HCT116 (cell line): Measurements from ENCODE around the gene SYNE1. TPM values are rescaled to one million over a fixed set of nuclear protein-coding genes. Genes with fewer than 3 reads are reported as not detected.

Source experiments
- ATAC-seq: fragments of 200-7000 bp; cut with Tn5 transposase; 2 replicates; pipeline ENCODE4 v1.9.1; 2020; ENCODE audit warnings: mild to moderate bottlenecking, moderate library complexity
- BruUV-seq: library from RNA; stranded (reverse); fragments of 400-500 nt; replicated peaks from 2 replicates; lab custom pipeline; 2021; lab: Mats Ljungman, UMichigan
- CTCF ChIA-PET: fragments of 300-600 bp; sonication (Branson Sonifier 250); formaldehyde crosslinking; loops from one replicate; lab custom pipeline; 2021; ENCODE audit warnings: antibody characterized with exemption; lab: Charles Lee
- POLR2A ChIA-PET: fragments of 300-600, 350-600 bp; sonication (Branson Sonifier 250); formaldehyde crosslinking; loops from one replicate; lab custom pipeline; 2021; ENCODE audit warnings: antibody characterized with exemption; lab: Charles Lee
- RAD21 ChIA-PET, 2 experiments: fragments of 300-600 bp; sonication (Branson Sonifier 250); formaldehyde crosslinking; loops; one replicate each; lab custom pipeline; 2023; ENCODE audit warnings: low total read pairs in 2 of 2; ENCODE audit not compliant: uncharacterized antibody in 2 of 2, unreplicated experiment in 2 of 2, low non-redundant PET in 1 of 2; lab: Charles Lee
- DNase-seq: peaks from one replicate; pipeline ENCODE4 v3.0.0-alpha.2; 2010; ENCODE audit warnings: low read depth, low spot score
- H2AFZ ChIP-seq: fragments of 200-600 bp; shearing (Covaris generic), sonication (generic); 2 replicates; pipeline ENCODE4 v1.6.1; 2017; ENCODE audit warnings: low read depth, mixed run types, mixed read lengths, antibody characterized with exemption, low read length; ENCODE audit not compliant: poor library complexity, severe bottlenecking
- H3K27ac ChIP-seq: 2 replicates; pipeline ENCODE4 v1.5.1; 2012; ENCODE audit warnings: low read depth, low read length
- H3K27me3 ChIP-seq: fragments of 200-600 bp; sonication (generic); 2 replicates; pipeline ENCODE4 v1.6.1; 2016; ENCODE audit warnings: mixed run types, low read length, mixed read lengths; ENCODE audit not compliant: insufficient read depth
- H3K36me3 ChIP-seq, 2 experiments: fragments of 200-500 bp in 1 of 2; fragments of 200-600 bp in 1 of 2; sonication (Bioruptor generic) in 1 of 2; sonication (generic) in 1 of 2; 2 replicates each; pipeline versions ENCODE4 v1.5.1 to v1.6.1; 2014 to 2016; ENCODE audit warnings: low read length in 2 of 2, inconsistent platforms in 1 of 2, mixed read lengths in 1 of 2, mixed run types in 1 of 2; ENCODE audit not compliant: insufficient read depth in 2 of 2, control insufficient read depth in 1 of 2
- H3K4me1 ChIP-seq, 2 experiments: fragments of 200-600 bp in 1 of 2; sonication (generic) in 1 of 2; 2 replicates each; pipeline versions ENCODE4 v1.5.1 to v1.6.1; 2012 to 2017; ENCODE audit warnings: low read length in 2 of 2, inconsistent platforms in 1 of 2, mild to moderate bottlenecking in 1 of 2, mixed read lengths in 1 of 2, mixed run types in 1 of 2, moderate library complexity in 1 of 2; ENCODE audit not compliant: insufficient read depth in 2 of 2, control insufficient read depth in 1 of 2
- H3K4me2 ChIP-seq: fragments of 200-600 bp; sonication (generic); 2 replicates; pipeline ENCODE4 v1.6.1; 2017; ENCODE audit warnings: mixed run types, low read length, mixed read lengths
- H3K4me3 ChIP-seq, 2 experiments: fragments of 200-600 bp in 1 of 2; sonication (generic) in 1 of 2; replicated peaks in 1 of 2; 2 replicates each; pipeline ENCODE4 v1.5.1; 2011 to 2016; ENCODE audit warnings: low read length in 2 of 2, control low read depth in 1 of 2, low read depth in 1 of 2, mild to moderate bottlenecking in 1 of 2, mixed read lengths in 1 of 2, mixed run types in 1 of 2
- H3K79me2 ChIP-seq: fragments of 200-600 bp; sonication (generic); 2 replicates; pipeline ENCODE4 v1.6.1; 2017; ENCODE audit warnings: mild to moderate bottlenecking, mixed run types, low read length, moderate library complexity, mixed read lengths; ENCODE audit not compliant: insufficient read depth
- H3K9ac ChIP-seq: fragments of 200-600 bp; sonication (generic); 2 replicates; pipeline ENCODE4 v1.6.1; 2016; ENCODE audit warnings: low read length, mixed read lengths
- H3K9me2 ChIP-seq: fragments of 200-600 bp; sonication (generic), shearing (Covaris generic); 2 replicates; pipeline ENCODE4 v1.6.1; 2017; ENCODE audit warnings: mixed run types, mild to moderate bottlenecking, moderate library complexity; ENCODE audit not compliant: insufficient read depth
- H3K9me3 ChIP-seq, 2 experiments: fragments of 200-500 bp in 1 of 2; fragments of 200-600 bp in 1 of 2; sonication (Bioruptor generic) in 1 of 2; sonication (generic) in 1 of 2; 2 replicates each; pipeline ENCODE4 v1.6.1; 2014 to 2017; ENCODE audit warnings: low read length in 2 of 2, mixed read lengths in 2 of 2, inconsistent platforms in 1 of 2, low read depth in 1 of 2, mild to moderate bottlenecking in 1 of 2, mixed run types in 1 of 2, moderate library complexity in 1 of 2; ENCODE audit not compliant: control insufficient read depth in 1 of 2, insufficient read depth in 1 of 2
- H4K20me1 ChIP-seq: fragments of 200-600 bp; sonication (generic), shearing (Covaris generic); 2 replicates; pipeline ENCODE4 v1.6.1; 2017; ENCODE audit warnings: mixed run types, mild to moderate bottlenecking, moderate library complexity; ENCODE audit not compliant: insufficient read depth
- CEBPB ChIP-seq: IDR thresholded peaks from 2 replicates; pipeline ENCODE4 v1.6.1; 2012; ENCODE audit warnings: low read depth
- ELF1 ChIP-seq: IDR thresholded peaks from 2 replicates; pipeline ENCODE4 v1.6.1; 2012; ENCODE audit warnings: low read depth, borderline replicate concordance
- EZH2 ChIP-seq: fragments of 200-600 bp; sonication (generic); IDR thresholded peaks from 2 replicates; pipeline ENCODE4 v1.6.1; 2017; ENCODE audit warnings: antibody characterized with exemption, mixed run types
- EZH2phosphoT487 ChIP-seq: fragments of 200-600 bp; IDR thresholded peaks from 2 replicates; pipeline ENCODE4 v1.6.1; 2018; ENCODE audit warnings: antibody characterized with exemption, borderline replicate concordance
- JUND ChIP-seq: IDR thresholded peaks from 2 replicates; pipeline ENCODE4 v1.6.1; 2012
- POLR2AphosphoS5 ChIP-seq: IDR thresholded peaks from 2 replicates; pipeline ENCODE4 v1.6.1; 2011; ENCODE audit warnings: mild to moderate bottlenecking, low read depth, low read length, moderate library complexity
- REST ChIP-seq: IDR thresholded peaks from 2 replicates; pipeline ENCODE4 v1.6.1; 2012; ENCODE audit warnings: low read depth
- SIN3A ChIP-seq: IDR thresholded peaks from 2 replicates; pipeline ENCODE4 v1.6.1; 2012; ENCODE audit warnings: low read depth
- TCF7L2 ChIP-seq: IDR thresholded peaks from 2 replicates; pipeline ENCODE4 v1.7.0; 2011; ENCODE audit warnings: borderline replicate concordance, inconsistent platforms; ENCODE audit not compliant: insufficient read depth, insufficient read length; ENCODE audit errors: extremely low read depth
- YY1 ChIP-seq: IDR thresholded peaks from 2 replicates; pipeline ENCODE4 v1.6.1; 2011; ENCODE audit warnings: low read length, low read depth, moderate library complexity, mild to moderate bottlenecking; ENCODE audit not compliant: insufficient replicate concordance; ENCODE audit errors: extremely low read depth
- ZBTB33 ChIP-seq: IDR thresholded peaks from 2 replicates; pipeline ENCODE4 v1.6.1; 2011; ENCODE audit warnings: mild to moderate bottlenecking, low read length, moderate library complexity; ENCODE audit not compliant: insufficient replicate concordance; ENCODE audit errors: extremely low read depth
- intact Hi-C: fragments of 100-400 bp; cut with micrococcal nuclease; formaldehyde crosslinking; loops from 2 replicates; pipeline ENCODE4 v1.10.0; 2022
- total RNA-seq: library from RNA; stranded (reverse); gene quantifications from one replicate; pipeline ENCODE4 v1.2.1, GENCODE V29; 2021; ENCODE audit not compliant: unreplicated experiment
- TF ChIP-seq, protein P1 (sequence below), 3 experiments: fragments of 200-600 bp in 1 of 3; sonication (generic) in 1 of 3; IDR thresholded peaks in 2 of 3; conservative IDR thresholded peaks in 1 of 3; 2 replicates each; pipeline ENCODE4 v1.5.1; 2012 to 2017; ENCODE audit warnings: low read depth in 2 of 3, low read length in 2 of 3, antibody characterized with exemption in 1 of 3, borderline replicate concordance in 1 of 3, control low read depth in 1 of 3, mild to moderate bottlenecking in 1 of 3, mixed read lengths in 1 of 3, mixed run types in 1 of 3, moderate library complexity in 1 of 3; ENCODE audit not compliant: insufficient read depth in 1 of 3

SYNE1 gene
- total RNA-seq, 1 experiment from 2014 or later, result 5.4 TPM

GRCh38 chr6:152107973-152108372 lies 529.2 kb downstream of the SYNE1 start:
- H3K4me3 ChIP-seq, result no peak overlapping the region
- H3K9ac ChIP-seq, result no peak overlapping the region
- no peaks in the 10 kb centered on the region for H3K4me1 ChIP-seq
- TF ChIP-seq POLR2AphosphoS5, result no peak
- TF ChIP-seq, protein P1, sequence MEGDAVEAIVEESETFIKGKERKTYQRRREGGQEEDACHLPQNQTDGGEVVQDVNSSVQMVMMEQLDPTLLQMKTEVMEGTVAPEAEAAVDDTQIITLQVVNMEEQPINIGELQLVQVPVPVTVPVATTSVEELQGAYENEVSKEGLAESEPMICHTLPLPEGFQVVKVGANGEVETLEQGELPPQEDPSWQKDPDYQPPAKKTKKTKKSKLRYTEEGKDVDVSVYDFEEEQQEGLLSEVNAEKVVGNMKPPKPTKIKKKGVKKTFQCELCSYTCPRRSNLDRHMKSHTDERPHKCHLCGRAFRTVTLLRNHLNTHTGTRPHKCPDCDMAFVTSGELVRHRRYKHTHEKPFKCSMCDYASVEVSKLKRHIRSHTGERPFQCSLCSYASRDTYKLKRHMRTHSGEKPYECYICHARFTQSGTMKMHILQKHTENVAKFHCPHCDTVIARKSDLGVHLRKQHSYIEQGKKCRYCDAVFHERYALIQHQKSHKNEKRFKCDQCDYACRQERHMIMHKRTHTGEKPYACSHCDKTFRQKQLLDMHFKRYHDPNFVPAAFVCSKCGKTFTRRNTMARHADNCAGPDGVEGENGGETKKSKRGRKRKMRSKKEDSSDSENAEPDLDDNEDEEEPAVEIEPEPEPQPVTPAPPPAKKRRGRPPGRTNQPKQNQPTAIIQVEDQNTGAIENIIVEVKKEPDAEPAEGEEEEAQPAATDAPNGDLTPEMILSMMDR (IDR thresholded peaks at IDR 0.05 in 2 of 3, conservative IDR thresholded peaks at IDR 0.05 in 1 of 3; ENCODE audit: borderline replicate concordance in 1 of 3, insufficient read depth in 1 of 3, low read depth in 2 of 3, low read length in 2 of 3), result no peak
- no peak for TF ChIP-seq ZBTB33
- TF ChIP-seq REST, result no peak
- no peak for TF ChIP-seq SIN3A
- TF ChIP-seq YY1, result no peak
- TF ChIP-seq JUND, result no peak
- TF ChIP-seq ELF1, result no peak
- TF ChIP-seq EZH2, result no peak
- TF ChIP-seq EZH2phosphoT487, result no peak
- no peak for TF ChIP-seq CEBPB
- TF ChIP-seq TCF7L2, result no peak
- no peaks in the 10 kb centered on the region for H3K9me2 ChIP-seq
- no peaks in the 10 kb centered on the region for H4K20me1 ChIP-seq
- H3K36me3 ChIP-seq, result no peaks in the 10 kb centered on the region
- intact Hi-C loops, result no loop called here
- no peak overlapping the region for H2AFZ ChIP-seq
- no peaks in the 10 kb centered on the region for H3K27me3 ChIP-seq
- ChIA-PET CTCF (no interaction called here), POLR2A (no interaction called here), RAD21 (no interaction called here)
- no peaks in the 10 kb centered on the region for H3K9me3 ChIP-seq
- H3K27ac ChIP-seq, result no peak overlapping the region
- DNase-seq, result no peak
- H3K4me2 ChIP-seq, result no peak overlapping the region
- no peaks in the 10 kb centered on the region for H3K79me2 ChIP-seq
- no peak for ATAC-seq
- BruUV-seq, result no TSS peak
